ENCODE data around the gene BTN2A1. TPM values are rescaled to one million over a fixed set of nuclear protein-coding genes. Genes with fewer than 3 reads are reported as not detected.

The BTN2A1 gene
- 19.1 TPM for total RNA-seq
- 15.6 TPM for polyA plus RNA-seq (ENCODE audit: insufficient read depth, low read depth, low replicate concordance)
- long read RNA-seq, donor 1: 0 reads
- long read RNA-seq, donor 2: 0 reads
- long read RNA-seq, donor 3, partial matches to known transcripts: 0 of 2 reads
- long read RNA-seq, donor 3, other reads (novel, unspliced or antisense): 0 of 2 reads
- long read RNA-seq, donor 4: 0 reads
- long read RNA-seq, donor 5: 0 reads
- long read RNA-seq, donor 6: 0 reads
- long read RNA-seq, donor 7, partial matches to known transcripts: 12 of 24 reads
- long read RNA-seq, donor 7, other reads (novel, unspliced or antisense): 6 of 24 reads
- long read RNA-seq, donor 8, partial matches to known transcripts: 16 of 17 reads
- long read RNA-seq, donor 8, other reads (novel, unspliced or antisense): 0 of 17 reads
- long read RNA-seq, donor 9, partial matches to known transcripts: 0 of 1 reads
- long read RNA-seq, donor 9, other reads (novel, unspliced or antisense): 0 of 1 reads
- long read RNA-seq, donor 10, partial matches to known transcripts: 0 of 1 reads
- long read RNA-seq, donor 10, other reads (novel, unspliced or antisense): 0 of 1 reads

GRCh38 chr6:26457806-26458688, at the start of gene BTN2A1:
TSS of gene BTN2A1 (plus strand) at chr6:26457955. CDS start at chr6:26458637, 682 bp downstream.
- no peaks in the 10 kb centered on the region for H3K9me3 ChIP-seq (ENCODE audit: control insufficient read depth in 2 of 3, insufficient read depth in 1 of 3, low read length in 3 of 3)
- H3K9ac ChIP-seq (ENCODE audit: low read length in 3 of 3): peak within 1 kb of the TSS; percentile 88 to 98 (median 97)
- peak; percentile 88 for FAIRE-seq
- intact Hi-C loops (cut with DNase I): no loop called here
- no peak for TF ChIP-seq CTCF (IDR thresholded peaks at IDR 0.05; ENCODE audit: borderline replicate concordance, extremely low read depth, insufficient read depth)
- no peaks in the 10 kb centered on the region for H3K27me3 ChIP-seq (ENCODE audit: control insufficient read depth, insufficient read depth, low read length)
- H3K4me3 ChIP-seq (ENCODE audit: low read length in 3 of 3): peak within 1 kb of the TSS; percentile 91 to 94 (median 94)
- peak; percentile 84 to 98 (median 90) for DNase-seq
- peaks cover 0 to 17% (median 14%) of the 10 kb centered on the region in 3 donors for H3K4me1 ChIP-seq (ENCODE audit: control insufficient read depth in 2 of 3, insufficient read depth in 2 of 3, low read depth in 1 of 3, low read length in 3 of 3)
- H3K36me3 ChIP-seq (ENCODE audit: control insufficient read depth in 2 of 3, insufficient read depth in 3 of 3, low read length in 3 of 3): peaks cover 3 to 19% (median 6%) of the 10 kb centered on the region in 3 donors
- peak within 1 kb of the TSS; percentile 94 to 96 for H3K27ac ChIP-seq (ENCODE audit: low read depth in 2 of 2, low read length in 2 of 2)

DNA sequence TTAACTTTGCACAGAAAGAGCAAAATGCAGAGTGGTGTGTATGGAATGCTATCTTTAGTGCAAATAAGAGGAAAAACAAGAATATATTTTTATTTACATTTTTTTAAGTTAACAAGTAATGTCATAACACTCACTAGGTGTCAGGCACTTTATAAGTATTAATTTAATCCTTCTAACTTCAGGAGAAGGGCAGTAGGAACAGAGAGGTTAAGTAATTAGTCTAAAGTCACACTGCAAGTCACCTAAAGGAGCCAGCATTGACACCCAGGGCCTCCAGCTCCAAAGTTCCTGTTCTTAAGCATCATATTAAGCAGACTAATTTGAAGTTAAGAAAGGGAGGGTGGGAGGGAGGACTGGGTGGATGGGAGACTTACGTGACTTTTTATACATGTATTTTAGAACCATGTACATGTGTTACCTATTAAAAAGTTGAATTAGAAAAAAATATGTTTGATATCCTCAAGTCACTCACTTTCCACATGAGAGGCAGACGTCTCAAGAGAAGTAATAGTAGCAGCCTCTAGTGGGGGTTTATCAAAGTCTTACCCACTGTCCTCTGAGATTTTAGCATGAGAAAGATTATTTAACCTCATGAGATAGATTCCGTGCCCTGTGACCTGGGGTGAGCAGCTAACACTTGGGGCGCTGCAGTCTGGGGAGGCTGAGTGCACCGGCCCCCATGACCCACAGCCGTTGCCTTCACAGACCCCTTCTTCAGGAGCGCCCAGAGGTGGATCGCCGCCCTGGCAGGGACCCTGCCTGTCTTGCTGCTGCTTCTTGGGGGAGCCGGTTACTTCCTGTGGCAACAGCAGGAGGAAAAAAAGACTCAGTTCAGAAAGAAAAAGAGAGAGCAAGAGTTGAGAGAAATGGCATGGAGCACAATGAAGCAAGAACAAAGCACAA, 48.7 kb upstream of the BTN2A1 start:
- Histone ChIP-seq H3K4me3 (ENCODE audit: low read length in 3 of 3) (no peak overlapping the region), H3K36me3 (ENCODE audit: control insufficient read depth in 2 of 3, insufficient read depth in 3 of 3, low read length in 3 of 3) (peaks cover 3 to 11% (median 10%) of the 10 kb centered on the region in 3 donors), H3K9me3 (ENCODE audit: control insufficient read depth in 2 of 3, insufficient read depth in 1 of 3, low read length in 3 of 3) (no peaks in the 10 kb centered on the region), H3K4me1 (ENCODE audit: control insufficient read depth in 2 of 3, insufficient read depth in 2 of 3, low read depth in 1 of 3, low read length in 3 of 3) (no peaks in the 10 kb centered on the region), H3K27ac (ENCODE audit: low read depth in 2 of 2, low read length in 2 of 2) (no peak overlapping the region), H3K9ac (ENCODE audit: low read length in 3 of 3) (no peak overlapping the region), H3K27me3 (ENCODE audit: control insufficient read depth, insufficient read depth, low read length) (no peaks in the 10 kb centered on the region)
- TF ChIP-seq CTCF (IDR thresholded peaks at IDR 0.05; ENCODE audit: borderline replicate concordance, extremely low read depth, insufficient read depth): no peak
- intact Hi-C loops (cut with DNase I): no loop called here
- FAIRE-seq (no peak), DNase-seq (no peak)

DNA sequence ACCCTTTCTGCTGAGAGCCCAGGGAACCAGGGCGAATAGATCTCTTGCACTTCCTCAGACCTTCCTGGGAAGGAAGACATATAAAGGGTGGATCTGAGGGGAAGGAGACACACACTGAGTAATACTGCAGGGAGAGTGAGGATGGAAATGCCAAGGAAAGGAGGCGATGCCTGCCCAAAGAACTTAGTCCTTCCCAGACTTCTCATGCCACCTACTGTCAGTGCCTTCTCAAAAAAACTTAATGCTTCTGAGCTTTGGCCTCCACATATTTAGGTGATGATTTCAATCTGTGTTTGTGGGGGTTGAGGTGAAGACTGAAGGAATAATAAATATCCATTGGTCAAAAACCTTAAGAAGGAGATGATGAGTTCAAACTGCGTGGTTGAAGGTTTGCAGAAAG, 46.0 kb upstream of the BTN2A1 start:
- H3K27me3 ChIP-seq (ENCODE audit: control insufficient read depth, insufficient read depth, low read length): no peaks in the 10 kb centered on the region
- no peaks in the 10 kb centered on the region for H3K9me3 ChIP-seq (ENCODE audit: control insufficient read depth in 2 of 3, insufficient read depth in 1 of 3, low read length in 3 of 3)
- intact Hi-C loops (cut with DNase I): no loop called here
- no peak overlapping the region for H3K4me3 ChIP-seq (ENCODE audit: low read length in 3 of 3)
- H3K36me3 ChIP-seq (ENCODE audit: control insufficient read depth in 2 of 3, insufficient read depth in 3 of 3, low read length in 3 of 3): peaks cover 3 to 9% (median 6%) of the 10 kb centered on the region in 3 donors
- FAIRE-seq (no peak), DNase-seq (no peak)
- H3K9ac ChIP-seq (ENCODE audit: low read length in 3 of 3): no peak overlapping the region
- no peak for TF ChIP-seq CTCF (IDR thresholded peaks at IDR 0.05; ENCODE audit: borderline replicate concordance, extremely low read depth, insufficient read depth)
- no peak overlapping the region for H3K27ac ChIP-seq (ENCODE audit: low read depth in 2 of 2, low read length in 2 of 2)
- no peaks in the 10 kb centered on the region for H3K4me1 ChIP-seq (ENCODE audit: control insufficient read depth in 2 of 3, insufficient read depth in 2 of 3, low read depth in 1 of 3, low read length in 3 of 3)
